IPS-15b (cell line): Measurements from ENCODE around the gene SLMAP.
A peak's percentile ranks its signal among the peaks of the same experiment; 100 is the strongest.

Experiments
- H3K27me3 ChIP-seq: one replicate; pipeline ENCODE4 v1.6.1; 2013; ENCODE audit warnings: low read length; ENCODE audit not compliant: control insufficient read depth, insufficient read depth
- H3K36me3 ChIP-seq: one replicate; pipeline ENCODE4 v1.6.1; 2013; ENCODE audit warnings: low read length; ENCODE audit not compliant: control insufficient read depth, insufficient read depth
- H3K4me1 ChIP-seq: one replicate; pipeline ENCODE4 v1.6.1; 2013; ENCODE audit warnings: mild to moderate bottlenecking, low read length; ENCODE audit not compliant: control insufficient read depth, insufficient read depth
- H3K4me3 ChIP-seq: one replicate; pipeline ENCODE4 v1.5.1; 2013; ENCODE audit warnings: low read depth, low read length
- H3K9ac ChIP-seq: one replicate; pipeline ENCODE4 v1.6.1; 2013; ENCODE audit warnings: low read depth, mild to moderate bottlenecking, low read length
- H3K9me3 ChIP-seq: one replicate; pipeline ENCODE4 v1.6.1; 2013; ENCODE audit warnings: mild to moderate bottlenecking, low read length; ENCODE audit not compliant: control insufficient read depth, insufficient read depth

Gene SLMAP, protein sequence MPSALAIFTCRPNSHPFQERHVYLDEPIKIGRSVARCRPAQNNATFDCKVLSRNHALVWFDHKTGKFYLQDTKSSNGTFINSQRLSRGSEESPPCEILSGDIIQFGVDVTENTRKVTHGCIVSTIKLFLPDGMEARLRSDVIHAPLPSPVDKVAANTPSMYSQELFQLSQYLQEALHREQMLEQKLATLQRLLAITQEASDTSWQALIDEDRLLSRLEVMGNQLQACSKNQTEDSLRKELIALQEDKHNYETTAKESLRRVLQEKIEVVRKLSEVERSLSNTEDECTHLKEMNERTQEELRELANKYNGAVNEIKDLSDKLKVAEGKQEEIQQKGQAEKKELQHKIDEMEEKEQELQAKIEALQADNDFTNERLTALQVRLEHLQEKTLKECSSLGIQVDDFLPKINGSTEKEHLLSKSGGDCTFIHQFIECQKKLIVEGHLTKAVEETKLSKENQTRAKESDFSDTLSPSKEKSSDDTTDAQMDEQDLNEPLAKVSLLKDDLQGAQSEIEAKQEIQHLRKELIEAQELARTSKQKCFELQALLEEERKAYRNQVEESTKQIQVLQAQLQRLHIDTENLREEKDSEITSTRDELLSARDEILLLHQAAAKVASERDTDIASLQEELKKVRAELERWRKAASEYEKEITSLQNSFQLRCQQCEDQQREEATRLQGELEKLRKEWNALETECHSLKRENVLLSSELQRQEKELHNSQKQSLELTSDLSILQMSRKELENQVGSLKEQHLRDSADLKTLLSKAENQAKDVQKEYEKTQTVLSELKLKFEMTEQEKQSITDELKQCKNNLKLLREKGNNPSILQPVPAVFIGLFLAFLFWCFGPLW

DNA sequence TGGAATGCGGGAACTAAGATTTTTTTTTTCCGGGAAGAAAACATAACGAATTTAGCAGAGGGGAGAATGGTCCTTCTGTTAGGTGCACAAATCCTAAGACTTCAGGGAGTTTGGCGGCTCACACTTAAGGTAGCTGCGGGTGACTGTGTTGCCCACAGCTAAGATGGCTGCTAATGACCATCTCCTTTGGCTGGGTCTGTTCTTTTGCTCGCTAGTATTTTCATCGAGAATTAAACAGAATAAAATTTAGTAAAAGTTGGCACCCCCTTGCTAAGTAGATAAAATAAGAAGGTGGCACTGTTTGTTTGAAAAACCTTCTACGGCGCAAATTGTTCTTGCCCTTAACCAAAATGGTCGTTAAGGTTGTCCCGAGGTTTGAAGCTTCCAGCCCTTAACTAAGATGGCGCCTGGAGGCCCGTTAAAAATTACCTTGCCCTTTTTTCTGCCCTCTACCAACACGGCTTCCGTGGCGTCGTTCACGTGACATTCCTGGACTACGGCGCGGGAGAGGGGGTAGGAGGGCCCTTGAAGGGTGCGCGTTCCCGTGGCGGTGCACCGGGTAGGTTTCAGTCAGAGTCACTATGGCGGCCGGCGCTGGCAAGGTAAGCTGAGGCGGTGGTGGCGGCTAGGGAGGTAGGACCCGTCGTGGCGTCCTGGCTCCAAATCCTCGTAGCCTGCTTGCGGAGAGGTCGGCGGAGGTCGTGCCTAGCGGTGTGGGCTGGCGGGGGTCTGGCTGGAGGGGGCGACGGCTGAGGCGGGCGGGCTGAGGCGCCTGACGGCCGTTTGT is at the start of gene SLMAP:
SLMAP (plus strand) TSS at position 569 of the 787 bp plus-strand sequence. CDS start 1,343 bp downstream, outside the sequence.
- Histone ChIP-seq H3K4me1 (peaks cover 6% of the 10 kb centered on the region), H3K9ac (peak within 1 kb of the TSS; percentile 68), H3K27me3 (no peaks in the 10 kb centered on the region), H3K36me3 (no peaks in the 10 kb centered on the region), H3K4me3 (peak within 1 kb of the TSS; percentile 87), H3K9me3 (no peaks in the 10 kb centered on the region)

DNA sequence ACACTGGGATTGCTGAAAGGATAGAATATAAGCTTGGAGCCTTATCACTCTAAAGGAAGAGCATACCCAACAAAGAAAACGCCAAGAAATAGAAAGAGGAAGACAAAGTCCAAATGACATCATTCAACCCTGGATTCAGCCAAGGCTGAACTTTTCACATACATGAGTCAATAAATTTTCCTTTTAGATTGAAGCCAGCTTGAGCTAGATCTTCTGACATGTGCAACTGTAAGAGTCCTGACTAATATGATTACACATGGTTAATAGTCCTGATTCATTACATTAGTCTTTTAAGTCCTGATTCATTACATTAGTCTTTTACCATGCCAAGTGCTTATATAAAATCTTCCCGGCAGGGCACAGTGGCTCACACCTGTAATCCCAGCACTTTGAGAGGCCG is 49.6 kb upstream of the SLMAP start:
- Histone ChIP-seq H3K27me3 (no peaks in the 10 kb centered on the region), H3K36me3 (no peaks in the 10 kb centered on the region), H3K4me1 (no peaks in the 10 kb centered on the region), H3K4me3 (no peak overlapping the region), H3K9me3 (no peaks in the 10 kb centered on the region), H3K9ac (no peak overlapping the region)

DNA sequence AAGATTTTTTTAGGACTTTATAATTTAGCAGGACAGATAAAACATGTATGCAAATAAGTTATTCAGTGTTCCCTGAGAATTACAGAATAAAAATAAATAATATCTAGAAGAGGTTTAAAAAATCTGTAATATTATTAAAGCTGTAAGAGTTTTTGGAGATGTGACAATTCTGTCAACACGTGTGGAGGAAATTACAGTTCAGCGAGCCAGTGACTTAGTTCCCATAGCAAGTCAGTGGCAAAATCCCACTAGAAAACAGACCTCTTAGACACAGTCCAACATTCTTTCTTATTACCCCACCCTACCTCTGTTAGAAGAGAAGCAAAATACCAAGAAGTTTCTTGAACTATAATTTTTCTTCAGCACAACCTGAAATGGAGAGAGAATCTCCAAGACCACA is 47.1 kb upstream of the SLMAP start:
- Histone ChIP-seq H3K9ac (no peak overlapping the region), H3K9me3 (no peaks in the 10 kb centered on the region), H3K27me3 (no peaks in the 10 kb centered on the region), H3K36me3 (no peaks in the 10 kb centered on the region), H3K4me1 (no peaks in the 10 kb centered on the region), H3K4me3 (no peak overlapping the region)

DNA sequence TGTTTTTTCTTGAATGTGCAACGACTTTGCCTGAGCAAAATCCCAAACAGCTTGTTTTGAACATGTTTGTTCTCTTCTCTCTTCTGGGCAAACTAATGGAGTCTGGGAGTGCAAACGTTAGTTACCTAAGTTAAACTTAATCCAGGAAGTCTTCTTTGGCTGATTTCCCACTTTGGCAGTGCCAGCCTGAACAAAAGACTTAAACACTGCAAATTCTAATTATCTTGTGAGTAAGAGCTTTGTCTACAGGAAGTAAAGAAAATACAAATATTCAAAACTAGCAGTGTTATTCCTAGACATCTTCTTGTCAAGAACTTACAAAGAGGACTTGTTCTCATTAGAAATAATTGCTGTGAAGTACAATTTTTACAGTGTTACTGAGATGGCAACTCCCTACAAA is 46.5 kb upstream of the SLMAP start:
- no peaks in the 10 kb centered on the region for H3K4me1 ChIP-seq
- H3K27me3 ChIP-seq, result no peaks in the 10 kb centered on the region
- no peak overlapping the region for H3K4me3 ChIP-seq
- H3K9me3 ChIP-seq, result no peaks in the 10 kb centered on the region
- no peak overlapping the region for H3K9ac ChIP-seq
- H3K36me3 ChIP-seq, result no peaks in the 10 kb centered on the region

DNA sequence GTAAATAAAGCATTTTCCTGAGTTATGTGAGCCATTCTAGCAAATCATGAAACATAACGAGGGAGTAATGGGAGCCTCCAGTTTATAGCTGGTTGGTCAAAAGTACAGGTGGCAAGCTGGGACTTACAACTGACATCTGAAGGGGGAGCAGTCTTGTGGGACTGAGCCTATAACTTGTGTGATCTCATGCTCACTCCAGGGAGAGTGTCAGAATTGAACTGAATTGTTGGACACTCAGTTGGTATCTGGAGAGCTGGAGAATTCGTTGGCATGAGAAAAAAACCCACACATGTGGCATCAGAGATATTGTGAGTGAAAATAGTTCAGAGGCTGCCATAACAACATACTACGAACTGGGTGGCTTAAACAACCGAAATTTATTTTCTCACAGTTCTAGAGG is 40.4 kb upstream of the SLMAP start:
- no peaks in the 10 kb centered on the region for H3K27me3 ChIP-seq
- H3K9me3 ChIP-seq, result no peaks in the 10 kb centered on the region
- no peaks in the 10 kb centered on the region for H3K36me3 ChIP-seq
- no peaks in the 10 kb centered on the region for H3K4me1 ChIP-seq
- H3K4me3 ChIP-seq, result no peak overlapping the region
- no peak overlapping the region for H3K9ac ChIP-seq

DNA sequence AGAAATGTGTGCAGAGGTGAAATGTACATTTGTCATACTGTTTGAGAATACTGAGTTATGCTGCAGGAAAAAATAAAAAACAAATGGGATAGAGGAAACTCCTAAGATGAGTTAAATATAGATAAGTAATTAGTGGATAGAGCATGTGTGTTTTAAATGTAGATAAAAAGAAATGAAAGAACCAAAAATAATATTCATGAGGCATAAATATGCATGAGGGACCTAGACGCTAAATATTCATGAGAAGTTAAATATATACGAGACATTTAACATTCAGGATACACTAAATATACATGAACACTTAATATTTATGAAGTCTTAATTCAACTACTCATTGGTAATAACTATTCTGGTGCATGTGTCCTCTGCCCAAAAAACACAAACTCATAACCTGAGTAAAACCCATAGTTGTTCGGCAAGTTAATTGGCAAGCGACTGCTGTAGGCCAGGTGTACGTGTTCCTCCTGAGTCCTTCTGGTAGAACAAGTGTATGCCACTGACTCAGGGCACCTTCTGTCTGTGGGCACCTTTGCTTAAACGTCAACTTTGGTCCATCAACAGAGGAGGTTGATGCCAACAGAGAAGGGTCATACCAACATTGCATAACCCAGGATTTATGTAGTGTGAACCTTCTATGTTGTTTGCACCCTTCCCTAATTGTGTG is 38.8 kb upstream of the SLMAP start:
- no peaks in the 10 kb centered on the region for H3K4me1 ChIP-seq
- no peaks in the 10 kb centered on the region for H3K9me3 ChIP-seq
- no peaks in the 10 kb centered on the region for H3K27me3 ChIP-seq
- no peak overlapping the region for H3K9ac ChIP-seq
- H3K4me3 ChIP-seq, result no peak overlapping the region
- no peaks in the 10 kb centered on the region for H3K36me3 ChIP-seq

DNA sequence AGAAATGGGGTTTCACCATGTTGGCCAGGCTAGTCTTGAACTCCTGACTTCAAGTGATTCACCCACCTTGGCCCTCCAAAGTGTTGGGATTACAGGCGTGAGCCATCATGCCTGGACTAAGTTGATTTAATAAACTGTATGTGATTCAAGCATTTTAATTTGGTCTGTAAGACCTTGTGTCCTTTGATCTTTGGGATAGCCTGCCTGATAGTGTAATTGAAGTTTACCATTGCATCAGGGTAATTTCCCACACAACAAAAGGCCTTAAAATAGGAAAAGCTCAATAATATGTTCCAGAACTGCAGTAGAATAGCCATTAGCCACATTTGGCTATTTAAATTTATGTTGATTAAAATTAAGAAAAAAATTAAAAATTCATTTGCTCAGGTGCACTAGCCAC is 38.0 kb upstream of the SLMAP start:
- Histone ChIP-seq H3K4me3 (no peak overlapping the region), H3K4me1 (no peaks in the 10 kb centered on the region), H3K36me3 (no peaks in the 10 kb centered on the region), H3K27me3 (no peaks in the 10 kb centered on the region), H3K9ac (no peak overlapping the region), H3K9me3 (no peaks in the 10 kb centered on the region)

DNA sequence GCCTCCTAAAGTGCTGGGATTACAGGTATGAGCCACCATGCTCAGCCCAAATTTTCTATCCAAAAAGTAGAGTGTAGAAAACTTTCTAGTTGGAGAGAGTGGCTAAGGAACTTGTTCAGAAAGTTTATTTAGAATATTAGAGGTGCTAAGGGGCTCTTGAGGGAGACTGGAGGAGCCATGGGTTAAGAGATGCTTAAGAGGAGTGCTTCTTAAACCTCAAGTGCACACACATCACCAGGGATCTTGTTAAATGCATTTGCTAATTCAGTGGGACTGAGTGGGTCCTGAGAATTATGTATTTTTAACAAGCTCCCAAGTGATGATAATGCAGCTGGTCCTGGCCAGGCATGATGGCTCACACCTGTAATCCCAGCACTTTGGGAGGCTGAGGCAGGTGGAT is 29.7 kb upstream of the SLMAP start:
- Histone ChIP-seq H3K27me3 (no peaks in the 10 kb centered on the region), H3K9me3 (no peaks in the 10 kb centered on the region), H3K36me3 (no peaks in the 10 kb centered on the region), H3K4me1 (no peaks in the 10 kb centered on the region), H3K4me3 (no peak overlapping the region), H3K9ac (no peak overlapping the region)

DNA sequence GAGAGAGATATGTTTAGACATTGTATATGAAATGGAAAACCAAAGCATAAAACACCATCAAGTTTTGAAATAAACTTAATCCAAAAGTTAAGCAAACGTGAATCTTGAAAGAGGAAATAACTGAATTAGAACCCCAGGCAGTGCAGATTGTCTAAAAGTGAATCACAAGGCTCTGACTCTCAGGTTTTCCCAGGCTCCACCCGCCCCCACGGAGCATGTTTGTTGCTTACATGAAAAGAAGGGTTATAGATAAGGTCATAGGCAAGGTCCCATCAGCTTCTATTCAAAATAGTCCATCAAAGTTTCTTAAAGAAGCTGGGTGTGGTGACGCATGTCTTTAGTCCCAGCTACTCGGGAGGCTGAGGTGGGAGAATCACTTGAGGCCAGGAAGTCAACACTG is 29.0 kb upstream of the SLMAP start:
- H3K4me3 ChIP-seq, result no peak overlapping the region
- no peaks in the 10 kb centered on the region for H3K36me3 ChIP-seq
- H3K27me3 ChIP-seq, result no peaks in the 10 kb centered on the region
- H3K4me1 ChIP-seq, result no peaks in the 10 kb centered on the region
- no peak overlapping the region for H3K9ac ChIP-seq
- no peaks in the 10 kb centered on the region for H3K9me3 ChIP-seq

DNA sequence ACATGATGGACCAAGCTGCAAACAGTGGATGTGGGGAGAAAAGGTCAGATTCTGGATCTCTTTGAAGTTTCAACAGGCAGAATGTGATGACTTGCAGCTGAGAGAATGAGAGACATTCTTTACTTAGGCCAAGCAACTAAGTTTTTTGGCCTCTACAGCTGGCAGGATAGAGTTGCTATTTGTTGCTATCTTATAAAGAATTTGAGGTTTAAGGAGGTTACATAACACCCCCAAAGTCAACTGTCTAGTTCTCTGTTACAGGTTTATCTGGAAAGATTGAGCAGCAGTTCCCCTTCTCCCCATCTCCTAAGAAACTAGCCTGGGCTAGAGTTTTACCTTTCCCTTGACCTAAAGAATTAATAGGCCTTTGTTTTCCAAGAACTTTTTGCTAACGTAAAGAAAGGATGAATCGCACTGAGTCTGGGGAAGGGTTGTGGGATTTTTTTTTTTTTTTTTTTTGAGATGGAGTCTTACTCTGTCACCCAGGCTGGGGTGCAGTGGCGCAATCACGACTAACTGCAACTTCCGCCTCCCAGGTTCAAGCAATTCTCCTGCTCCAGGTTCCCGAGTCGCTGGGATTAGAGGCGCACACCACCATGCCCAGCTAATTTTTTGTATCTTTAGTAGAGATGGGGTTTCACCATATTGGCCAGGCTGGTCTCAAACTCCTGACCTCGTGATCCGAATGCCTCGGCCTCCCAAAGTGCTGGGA is 26.6 kb upstream of the SLMAP start:
- Histone ChIP-seq H3K9ac (no peak overlapping the region), H3K4me1 (no peaks in the 10 kb centered on the region)

DNA sequence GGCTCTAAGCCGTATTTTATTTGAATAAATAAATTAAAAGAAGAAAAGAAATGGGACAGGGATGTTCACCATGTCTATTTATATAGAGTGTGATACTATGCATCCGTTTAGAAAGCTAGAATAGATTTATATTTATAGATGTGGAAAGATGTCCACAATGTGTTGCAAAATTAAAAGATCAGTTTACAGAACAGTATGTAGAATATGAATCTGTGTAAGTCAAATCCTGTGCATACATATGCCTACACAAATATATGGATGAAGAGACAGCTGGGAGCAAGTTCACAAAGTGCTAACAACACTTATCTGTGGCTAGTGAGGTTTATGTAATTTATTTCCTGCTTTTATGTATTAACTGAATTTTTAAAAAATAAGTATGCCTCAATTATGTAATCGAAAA is 25.4 kb upstream of the SLMAP start:
- H3K36me3 ChIP-seq, result no peaks in the 10 kb centered on the region
- H3K9ac ChIP-seq, result no peak overlapping the region
- H3K4me1 ChIP-seq, result no peaks in the 10 kb centered on the region
- no peak overlapping the region for H3K4me3 ChIP-seq
- no peaks in the 10 kb centered on the region for H3K27me3 ChIP-seq
- H3K9me3 ChIP-seq, result no peaks in the 10 kb centered on the region

More for the DNA sequence above, 26.6 kb upstream of the SLMAP start:
- Histone ChIP-seq H3K4me3 (no peak overlapping the region), H3K27me3 (no peaks in the 10 kb centered on the region), H3K36me3 (no peaks in the 10 kb centered on the region), H3K9me3 (no peaks in the 10 kb centered on the region)
